Right ventricle myocardium superior (tissue), 1 donor: ENCODE measurements around the gene NEDD4L. TPM values are rescaled to one million over a fixed set of nuclear protein-coding genes. Genes with fewer than 3 reads are reported as not detected.

ENCODE experiments used
- ATAC-seq: fragments of 200-7000 bp; cut with Tn5 transposase; one replicate; pipeline ENCODE4 v1.9.1; 2020; ENCODE audit warnings: mild to moderate bottlenecking; ENCODE audit not compliant: poor library complexity
- DNase-seq: peaks from one replicate; pipeline ENCODE4 v3.0.0-alpha.2; 2020
- intact Hi-C: fragments of 100-400 bp; cut with DNase I; formaldehyde crosslinking; loops from one replicate; pipeline ENCODE4 v1.11.2; 2022
- total RNA-seq: library from RNA; stranded (reverse); fragmentation: NEBNext Ultra II Directional; extraction: Animal tissue kit (Norgen Biotek cat#: 25700); gene quantifications from one replicate; pipeline ENCODE4 v1.2.1, GENCODE V29; 2021
- donor health status: DM: no; HTN: yes; CAD: no; lungs with severe emphysema.

The NEDD4L gene
- total RNA-seq, 1 donor from 2014 or later = 51.4 TPM

GRCh38 chr18:58104096-58104495 is 60.1 kb downstream of the NEDD4L start:
- intact Hi-C loops = no loop called here
- DNase-seq (no peak), ATAC-seq (no peak)

GRCh38 chr18:58105206-58105887 is 61.3 kb downstream of the NEDD4L start:
- intact Hi-C loops = no loop called here
- DNase-seq = no peak
- ATAC-seq = no peak

GRCh38 chr18:58105888-58106260 is 61.8 kb downstream of the NEDD4L start:
- DNase-seq (no peak), ATAC-seq (no peak)
- intact Hi-C loops = no loop called here

GRCh38 chr18:58106289-58107070 is 62.5 kb downstream of the NEDD4L start:
- no peak for ATAC-seq
- intact Hi-C loops = no loop called here
- no peak for DNase-seq

- ATAC-seq = no peak
These were observed 65.2 kb downstream of the NEDD4L start for GRCh38 chr18:58109256-58109655.

GRCh38 chr18:58110398-58110797 is 66.4 kb downstream of the NEDD4L start:
- intact Hi-C loops = no loop called here
- DNase-seq = no peak
- ATAC-seq = no peak

More at GRCh38 chr18:58109256-58109655, 65.2 kb downstream of the NEDD4L start:
- no peak for DNase-seq
- intact Hi-C loops = no loop called here

- ATAC-seq = no peak
- no peak for DNase-seq
- intact Hi-C loops = no loop called here
These were observed 68.1 kb downstream of the NEDD4L start for GRCh38 chr18:58112174-58112573.

- ATAC-seq (no peak), DNase-seq (no peak)
- intact Hi-C loops = no loop called here
These were observed 69.3 kb downstream of the NEDD4L start for GRCh38 chr18:58113337-58113736.

GRCh38 chr18:58114766-58115165 is 70.7 kb downstream of the NEDD4L start:
- ATAC-seq (no peak), DNase-seq (no peak)
- intact Hi-C loops = no loop called here

GRCh38 chr18:58116818-58117217 is 72.8 kb downstream of the NEDD4L start:
- no peak for DNase-seq
- ATAC-seq = no peak
- intact Hi-C loops = no loop called here

- intact Hi-C loops = no loop called here
- ATAC-seq (peak; percentile 29), DNase-seq (no peak)
These were observed 73.9 kb downstream of the NEDD4L start for GRCh38 chr18:58117786-58118403.

GRCh38 chr18:58118536-58118935 is 74.5 kb downstream of the NEDD4L start:
- ATAC-seq (no peak), DNase-seq (no peak)
- intact Hi-C loops = no loop called here

GRCh38 chr18:58119819-58120218 is 75.8 kb downstream of the NEDD4L start:
- ATAC-seq (no peak), DNase-seq (no peak)
- intact Hi-C loops = loop anchor here (5.0 to 10.0 kb wide), 4 partner anchors 65 to 475 kb away; partner anchors contain the start of gene NEDD4L

- intact Hi-C loops = loop anchor here (5.0 to 10.0 kb wide), 4 partner anchors 60 to 480 kb away; partner anchors contain the start of gene NEDD4L
- ATAC-seq (no peak), DNase-seq (no peak)
These were observed 80.4 kb downstream of the NEDD4L start for GRCh38 chr18:58124475-58124874.

- intact Hi-C loops = loop anchor here (10.0 kb wide), 2 partner anchors 60 to 480 kb away; no protein-coding TSS in a partner anchor
- DNase-seq = no peak
- no peak for ATAC-seq
These were observed 81.2 kb downstream of the NEDD4L start for GRCh38 chr18:58125183-58125582.

- DNase-seq = no peak
- intact Hi-C loops = loop anchor here (10.0 kb wide), 2 partner anchors 59 to 481 kb away; no protein-coding TSS in a partner anchor
- no peak for ATAC-seq
These were observed 81.7 kb downstream of the NEDD4L start for GRCh38 chr18:58125756-58126155.

- no peak for ATAC-seq
- no peak for DNase-seq
- intact Hi-C loops = loop anchor here (10.0 kb wide), 2 partner anchors 56 to 484 kb away; no protein-coding TSS in a partner anchor
These were observed 84.7 kb downstream of the NEDD4L start for GRCh38 chr18:58128381-58129374.

- ATAC-seq = no peak
- no peak for DNase-seq
- intact Hi-C loops = no loop called here
These were observed 88.7 kb downstream of the NEDD4L start for GRCh38 chr18:58132595-58133261.
